K562 treated with DMSO at 1 percent for 48 hours (cell line): ENCODE data around the gene VWA5B1. TPM values are rescaled to one million over a fixed set of nuclear protein-coding genes. Genes with fewer than 3 reads are reported as not detected.

Source experiments
- total RNA-seq: library from RNA; unstranded; fragments of 300-600 nt; gene quantifications from 2 replicates; pipeline ENCODE4 v1.2.3, GENCODE V29; 2022; ENCODE audit warnings: low replicate concordance; ENCODE audit errors: extremely low read depth

The VWA5B1 gene, protein sequence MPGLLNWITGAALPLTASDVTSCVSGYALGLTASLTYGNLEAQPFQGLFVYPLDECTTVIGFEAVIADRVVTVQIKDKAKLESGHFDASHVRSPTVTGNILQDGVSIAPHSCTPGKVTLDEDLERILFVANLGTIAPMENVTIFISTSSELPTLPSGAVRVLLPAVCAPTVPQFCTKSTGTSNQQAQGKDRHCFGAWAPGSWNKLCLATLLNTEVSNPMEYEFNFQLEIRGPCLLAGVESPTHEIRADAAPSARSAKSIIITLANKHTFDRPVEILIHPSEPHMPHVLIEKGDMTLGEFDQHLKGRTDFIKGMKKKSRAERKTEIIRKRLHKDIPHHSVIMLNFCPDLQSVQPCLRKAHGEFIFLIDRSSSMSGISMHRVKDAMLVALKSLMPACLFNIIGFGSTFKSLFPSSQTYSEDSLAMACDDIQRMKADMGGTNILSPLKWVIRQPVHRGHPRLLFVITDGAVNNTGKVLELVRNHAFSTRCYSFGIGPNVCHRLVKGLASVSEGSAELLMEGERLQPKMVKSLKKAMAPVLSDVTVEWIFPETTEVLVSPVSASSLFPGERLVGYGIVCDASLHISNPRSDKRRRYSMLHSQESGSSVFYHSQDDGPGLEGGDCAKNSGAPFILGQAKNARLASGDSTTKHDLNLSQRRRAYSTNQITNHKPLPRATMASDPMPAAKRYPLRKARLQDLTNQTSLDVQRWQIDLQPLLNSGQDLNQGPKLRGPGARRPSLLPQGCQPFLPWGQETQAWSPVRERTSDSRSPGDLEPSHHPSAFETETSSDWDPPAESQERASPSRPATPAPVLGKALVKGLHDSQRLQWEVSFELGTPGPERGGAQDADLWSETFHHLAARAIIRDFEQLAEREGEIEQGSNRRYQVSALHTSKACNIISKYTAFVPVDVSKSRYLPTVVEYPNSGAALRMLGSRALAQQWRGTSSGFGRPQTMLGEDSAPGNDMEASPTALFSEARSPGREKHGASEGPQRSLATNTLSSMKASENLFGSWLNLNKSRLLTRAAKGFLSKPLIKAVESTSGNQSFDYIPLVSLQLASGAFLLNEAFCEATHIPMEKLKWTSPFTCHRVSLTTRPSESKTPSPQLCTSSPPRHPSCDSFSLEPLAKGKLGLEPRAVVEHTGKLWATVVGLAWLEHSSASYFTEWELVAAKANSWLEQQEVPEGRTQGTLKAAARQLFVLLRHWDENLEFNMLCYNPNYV
- not detected in 2 replicates for total RNA-seq

DNA sequence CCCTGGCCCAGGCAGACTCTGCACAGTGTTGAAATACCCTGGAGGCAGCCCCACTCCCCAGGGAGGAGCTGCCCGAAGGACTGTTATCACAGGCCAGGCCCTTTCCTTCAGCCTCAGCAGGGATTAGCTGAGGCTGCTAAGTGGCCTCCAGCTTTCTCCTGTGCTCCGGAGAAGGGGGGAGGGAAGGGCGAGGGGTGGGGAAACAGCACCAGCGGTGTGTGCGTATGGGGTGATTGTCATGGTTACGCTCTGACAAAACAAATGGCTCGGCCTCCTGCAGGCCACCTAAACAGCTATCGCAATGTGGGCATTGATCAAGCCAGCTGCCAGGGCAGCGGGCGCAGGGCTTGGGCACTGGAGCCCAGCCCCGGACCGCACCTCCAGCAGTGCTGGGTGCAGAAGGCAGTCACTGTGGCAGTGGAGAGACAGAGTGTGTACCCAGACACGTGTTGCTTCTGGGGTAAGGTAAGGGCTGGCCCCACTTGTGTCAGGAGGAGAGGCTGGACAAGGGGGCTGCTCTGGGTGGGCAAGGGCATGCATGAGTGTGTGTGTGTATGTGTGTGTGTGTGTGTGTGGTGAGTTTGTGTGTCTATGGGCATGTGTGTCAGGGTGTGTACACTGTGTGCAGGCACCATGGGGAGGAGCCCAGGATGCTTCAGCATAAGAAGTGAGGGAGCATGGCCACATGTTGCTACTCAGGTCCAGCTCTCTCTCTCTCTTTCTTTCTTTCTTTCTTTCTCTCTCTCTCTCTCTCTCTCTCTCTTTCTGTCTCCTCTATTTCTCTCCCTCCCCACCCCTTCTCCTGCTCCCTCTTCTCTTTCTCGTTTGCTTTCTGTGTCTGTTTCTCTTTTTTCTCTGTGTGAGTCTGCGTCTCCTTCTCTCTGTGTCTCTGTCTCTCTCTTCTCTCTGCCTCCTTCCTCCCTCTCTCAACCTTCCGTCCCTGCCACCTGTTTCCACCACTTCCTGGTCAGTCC is at the start of gene VWA5B1:
Gene VWA5B1, plus strand, starts transcription at position 252 of the 974 bp plus-strand sequence. CDS start 19,727 bp downstream, outside the sequence.

Other genes with a start within 250 kb of the VWA5B1 start
- gene PLA2G5, start 220.7 kb upstream of the VWA5B1 start, total RNA-seq: not detected in 2 replicates
- gene PLA2G2D, start 171.3 kb upstream of the VWA5B1 start, total RNA-seq: not detected in 2 replicates
- not detected in 2 replicates for gene PLA2G2F, start 151.6 kb upstream of the VWA5B1 start, total RNA-seq
- not detected in 2 replicates for gene UBXN10, start 104.8 kb upstream of the VWA5B1 start, total RNA-seq
- gene PLA2G2C, start 104.4 kb upstream of the VWA5B1 start, total RNA-seq: not detected in 2 replicates
- not detected in 2 replicates for gene CAMK2N1, start 195.3 kb downstream of the VWA5B1 start, total RNA-seq
- gene MUL1, start 217.3 kb downstream of the VWA5B1 start, total RNA-seq: not detected in 2 replicates